CD4-positive, CD25-positive, alpha-beta regulatory T cell (primary cell): ENCODE data around the gene RHBDD2. TPM values are rescaled to one million over a fixed set of nuclear protein-coding genes. Genes with fewer than 3 reads are reported as not detected.
"Not testable (repeated sequence)": the region's sequence is repeated elsewhere in the genome, so short reads cannot be mapped to it uniquely, and the experiment has no call there.

Source experiments
- ATAC-seq, 2 donors: fragments of 150-1000 bp; cut with Tn5 transposase; one replicate each; pipeline ENCODE4 v1.10.0; 2021; ENCODE audit warnings: low read depth in 2 of 2, moderate number of reproducible peaks in 2 of 2, moderate library complexity in 1 of 2
- DNase-seq, 3 donors: peaks; one replicate each; pipeline versions ENCODE4 v3.0.0 to v3.0.0-alpha.2; 2012 to 2022; ENCODE audit warnings: mixed read lengths in 1 of 3
- H3K27ac ChIP-seq: one replicate; pipeline ENCODE4 v1.7.0; 2013; ENCODE audit warnings: mild to moderate bottlenecking, low read length; ENCODE audit not compliant: insufficient read depth, poor library complexity, severe bottlenecking
- H3K27me3 ChIP-seq: one replicate; pipeline ENCODE4 v1.7.0; 2013; ENCODE audit warnings: low read length; ENCODE audit not compliant: control insufficient read depth, insufficient read depth
- H3K36me3 ChIP-seq: one replicate; pipeline ENCODE4 v1.7.0; 2013; ENCODE audit warnings: mild to moderate bottlenecking, low read length, moderate library complexity; ENCODE audit not compliant: control insufficient read depth, insufficient read depth
- H3K4me1 ChIP-seq: 2 replicates; pipeline ENCODE4 v1.7.0; 2013; ENCODE audit warnings: mild to moderate bottlenecking, low read length; ENCODE audit not compliant: insufficient read depth, control insufficient read depth, poor library complexity, severe bottlenecking
- H3K4me3 ChIP-seq: one replicate; pipeline ENCODE4 v1.7.0; 2013; ENCODE audit warnings: low read depth, mild to moderate bottlenecking, low read length, moderate library complexity
- H3K9me3 ChIP-seq, 2 experiments: 1 replicate in 1 of 2; 2 replicates in 1 of 2; pipeline ENCODE4 v1.7.0; 2013; ENCODE audit warnings: low read length in 2 of 2, mild to moderate bottlenecking in 1 of 2, moderate library complexity in 1 of 2; ENCODE audit not compliant: control insufficient read depth in 2 of 2
- H3K27ac Mint-ChIP-seq, 3 donors: one replicate each; pipeline ENCODE4 v1.8.0; 2020 to 2022; ENCODE audit warnings: mild to moderate bottlenecking in 3 of 3, mixed read lengths in 3 of 3, moderate library complexity in 2 of 3
- H3K27me3 Mint-ChIP-seq: one replicate; pipeline ENCODE4 v1.8.0; 2022; ENCODE audit warnings: mild to moderate bottlenecking, mixed read lengths
- H3K36me3 Mint-ChIP-seq: one replicate; pipeline ENCODE4 v1.8.0; 2020; ENCODE audit warnings: mixed read lengths
- H3K4me1 Mint-ChIP-seq, 4 donors: one replicate each; pipeline ENCODE4 v1.8.0; 2020 to 2022; ENCODE audit warnings: mixed read lengths in 4 of 4, mild to moderate bottlenecking in 1 of 4
- H3K4me3 Mint-ChIP-seq, 4 donors: one replicate each; pipeline ENCODE4 v1.8.0; 2020 to 2022; ENCODE audit warnings: mild to moderate bottlenecking in 4 of 4, mixed read lengths in 4 of 4, moderate library complexity in 3 of 4
- H3K9me3 Mint-ChIP-seq, 7 donors: one replicate each; pipeline ENCODE4 v1.8.0; 2020 to 2022; ENCODE audit warnings: mixed read lengths in 7 of 7, mild to moderate bottlenecking in 3 of 7, moderate library complexity in 2 of 7
- polyA plus RNA-seq, 4 donors: library from polyadenylated mRNA; unstranded; fragments of 300-500 nt; fragmentation: Illumina TruSeq; gene quantifications; one replicate each; pipeline ENCODE4 v1.2.3, GENCODE V29; 2021
- total RNA-seq: library from RNA; stranded (reverse); gene quantifications from one replicate; pipeline ENCODE4 v1.2.3, GENCODE V29; 2022

Gene RHBDD2
- total RNA-seq (194 TPM), polyA plus RNA-seq (100 to 1,000 TPM; 118 to 146 (median 121) TPM)

DNA sequence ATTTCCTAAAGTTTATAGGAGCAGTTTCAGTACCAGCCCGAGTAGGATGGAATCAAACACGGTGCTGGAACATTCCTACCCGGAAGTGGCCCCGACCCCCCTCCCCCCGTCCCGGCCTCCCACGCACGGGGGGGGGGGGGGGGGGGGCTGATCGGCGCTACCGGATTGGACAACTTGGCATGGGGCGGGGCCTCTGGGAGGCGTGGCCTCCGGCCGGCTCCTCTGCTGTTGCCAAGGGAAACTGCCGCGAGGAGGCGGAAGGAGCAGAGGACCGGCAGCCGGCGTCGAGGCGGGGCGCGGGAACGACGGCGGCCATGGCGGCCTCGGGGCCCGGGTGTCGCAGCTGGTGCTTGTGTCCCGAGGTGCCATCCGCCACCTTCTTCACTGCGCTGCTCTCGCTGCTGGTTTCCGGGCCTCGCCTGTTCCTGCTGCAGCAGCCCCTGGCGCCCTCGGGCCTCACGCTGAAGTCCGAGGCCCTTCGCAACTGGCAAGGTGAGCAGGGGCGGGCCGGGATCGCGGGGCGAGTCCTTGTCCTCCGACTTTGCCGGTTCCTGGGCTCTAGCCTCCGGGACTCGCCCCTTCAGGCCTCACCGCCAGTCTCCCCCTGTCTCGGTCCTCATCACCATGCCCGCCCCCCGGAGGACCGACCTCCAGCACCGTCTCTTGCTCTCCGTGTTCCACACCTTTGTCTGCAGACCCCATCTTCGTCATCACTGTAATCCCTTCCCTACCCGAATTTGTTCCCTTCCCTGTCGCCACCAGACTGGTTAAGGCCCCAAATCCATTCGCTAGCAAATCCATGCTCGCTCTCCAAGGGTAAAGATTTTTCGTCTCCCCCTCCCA lies at the start of gene RHBDD2:
Gene RHBDD2, plus strand, starts transcription at position 266 of the 843 bp plus-strand sequence. Its CDS starts 49 bp downstream, at position 315.
- Histone ChIP-seq H3K4me3 (peak within 1 kb of the TSS; percentile 100), H3K4me1 (peaks cover 32% of the 10 kb centered on the region), H3K27me3 (no peaks in the 10 kb centered on the region), H3K9me3 (no peaks in the 10 kb centered on the region), H3K36me3 (peaks cover 31% of the 10 kb centered on the region), H3K27ac (peak within 1 kb of the TSS; percentile 95)
- peaks cover 10% of the 10 kb centered on the region for H3K27me3 Mint-ChIP-seq
- H3K9me3 Mint-ChIP-seq = peaks cover 0 to 4% (median 0%) of the 10 kb centered on the region in 7 donors
- H3K36me3 Mint-ChIP-seq = peaks cover 21% of the 10 kb centered on the region
- peaks cover 6 to 50% (median 29%) of the 10 kb centered on the region in 4 donors for H3K4me1 Mint-ChIP-seq
- DNase-seq (peak; percentile 93 to 96 (median 95)), ATAC-seq (peak; percentile 93 to 95)
- peak within 1 kb of the TSS; percentile 98 to 99 (median 99) for H3K27ac Mint-ChIP-seq
- H3K4me3 Mint-ChIP-seq = peak within 1 kb of the TSS; percentile 91 to 98 (median 98)

DNA sequence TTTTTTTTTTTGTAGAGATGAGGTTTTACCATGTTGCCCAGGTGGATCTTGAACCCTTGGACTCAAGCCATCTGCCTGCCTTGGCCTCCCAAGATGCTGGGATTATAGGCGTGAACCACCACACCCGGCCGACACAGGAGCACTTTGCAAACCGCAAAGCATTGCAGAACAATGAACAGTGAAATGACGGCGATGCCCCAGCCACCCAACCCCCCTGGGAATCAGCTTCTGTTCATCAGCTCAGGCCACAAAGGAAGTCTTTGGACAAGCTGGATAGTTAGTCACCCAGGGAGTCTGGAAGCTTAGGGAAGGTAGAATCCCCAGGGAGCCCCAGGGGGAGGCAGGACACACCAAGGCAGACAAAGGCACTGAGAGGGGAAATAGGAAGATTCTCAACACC lies 49.2 kb upstream of the RHBDD2 start:
- not testable (repeated sequence) for H3K36me3 Mint-ChIP-seq, H3K9me3 Mint-ChIP-seq, H3K27me3 Mint-ChIP-seq, DNase-seq, H3K4me1 Mint-ChIP-seq, H3K9me3 ChIP-seq, H3K36me3 ChIP-seq, H3K4me1 ChIP-seq, H3K27ac ChIP-seq, H3K4me3 ChIP-seq, H3K27me3 ChIP-seq, H3K4me3 Mint-ChIP-seq, H3K27ac Mint-ChIP-seq, ATAC-seq

DNA sequence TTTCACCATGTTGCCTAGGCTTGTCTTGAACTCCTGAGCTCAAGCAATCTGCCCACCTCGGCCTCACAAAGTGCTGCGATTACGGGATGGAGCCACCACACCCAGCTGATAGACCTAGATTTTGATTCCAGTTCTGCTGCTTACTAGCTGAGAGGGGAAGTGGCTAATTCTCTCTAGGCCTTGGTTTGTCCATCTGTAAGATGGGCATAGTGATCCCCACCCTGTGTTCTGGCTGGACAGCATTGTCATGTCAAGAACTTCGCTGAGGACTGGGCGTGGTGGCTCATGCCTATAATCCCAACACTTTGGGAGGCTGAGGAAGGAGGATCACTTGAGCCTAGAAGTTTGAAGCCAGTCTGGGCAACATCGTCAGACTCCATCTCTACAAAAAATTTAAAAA lies 47.9 kb upstream of the RHBDD2 start:
- Mint-ChIP-seq H3K36me3 (no peaks in the 10 kb centered on the region), H3K9me3 (no peaks in the 10 kb centered on the region), H3K27ac (no peak overlapping the region), H3K27me3 (peaks cover 4% of the 10 kb centered on the region), H3K4me1 (no peaks in the 10 kb centered on the region), H3K4me3 (no peak overlapping the region)
- Histone ChIP-seq H3K9me3 (no peaks in the 10 kb centered on the region), H3K27me3 (no peaks in the 10 kb centered on the region), H3K36me3 (no peaks in the 10 kb centered on the region), H3K27ac (no peak overlapping the region), H3K4me3 (no peak overlapping the region), H3K4me1 (no peaks in the 10 kb centered on the region)
- no peak for DNase-seq
- no peak for ATAC-seq

DNA sequence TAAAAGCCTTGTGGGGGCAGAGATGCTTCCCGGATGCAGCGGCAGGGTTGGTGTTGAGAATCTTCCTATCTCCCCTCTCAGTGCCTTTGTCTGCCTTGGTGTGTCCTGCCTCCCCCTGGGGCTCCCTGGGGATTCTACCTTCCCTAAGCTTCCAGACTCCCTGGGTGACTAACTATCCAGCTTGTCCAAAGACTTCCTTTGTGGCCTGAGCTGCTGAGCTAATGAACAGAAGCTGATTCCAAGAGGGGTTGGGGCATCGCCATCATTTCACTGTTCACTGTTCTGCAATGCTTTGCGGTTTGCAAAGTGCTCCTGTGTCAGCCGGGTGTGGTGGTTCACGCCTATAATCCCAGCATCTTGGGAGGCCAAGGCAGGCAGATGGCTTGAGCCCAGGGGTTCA lies 45.2 kb upstream of the RHBDD2 start:
- H3K4me1 Mint-ChIP-seq, H3K27me3 Mint-ChIP-seq, H3K36me3 Mint-ChIP-seq, H3K27me3 ChIP-seq, H3K36me3 ChIP-seq, H3K4me1 ChIP-seq, H3K27ac ChIP-seq, DNase-seq, H3K4me3 Mint-ChIP-seq, H3K9me3 ChIP-seq, ATAC-seq, H3K4me3 ChIP-seq, H3K9me3 Mint-ChIP-seq: not testable (repeated sequence)
- peak overlapping the region in 1 of 3 donors; percentile 64 for H3K27ac Mint-ChIP-seq

DNA sequence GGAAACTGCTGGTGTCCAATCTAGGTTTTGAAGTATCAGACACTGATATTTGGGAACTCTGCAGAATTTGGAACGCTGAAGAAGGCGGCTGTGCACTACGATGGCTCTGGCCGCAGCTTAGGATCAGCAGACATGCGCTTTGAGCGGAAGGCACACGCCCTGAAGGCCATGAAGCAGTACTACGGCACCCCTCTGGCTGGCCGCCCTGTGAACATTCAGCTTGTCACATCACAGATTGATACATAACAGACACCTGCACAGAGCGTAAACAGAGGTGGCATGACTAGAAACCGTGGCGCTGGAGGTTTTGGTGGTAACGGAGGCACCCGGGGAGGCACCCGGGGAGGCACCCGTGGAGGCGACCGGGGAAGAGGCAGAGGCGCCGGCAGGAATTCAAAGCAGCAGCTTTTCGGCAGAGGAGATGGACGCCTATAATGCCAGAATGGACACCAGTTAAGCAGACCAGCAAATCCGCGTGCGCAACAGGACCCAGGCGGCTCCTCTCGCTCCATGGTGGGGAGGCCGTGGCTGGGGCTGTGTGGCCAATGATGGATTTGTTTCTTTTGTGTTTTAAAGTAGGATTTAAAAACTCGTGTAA lies 43.0 kb upstream of the RHBDD2 start:
- no peak overlapping the region for H3K4me3 ChIP-seq
- ATAC-seq (no peak), DNase-seq (no peak)
- Mint-ChIP-seq H3K27me3 (peaks cover 8% of the 10 kb centered on the region), H3K27ac (no peak overlapping the region), H3K4me1 (no peaks in the 10 kb centered on the region), H3K4me3 (no peak overlapping the region), H3K36me3 (no peaks in the 10 kb centered on the region), H3K9me3 (no peaks in the 10 kb centered on the region)
- H3K36me3 ChIP-seq = no peaks in the 10 kb centered on the region
- no peaks in the 10 kb centered on the region for H3K9me3 ChIP-seq
- H3K27me3 ChIP-seq = no peaks in the 10 kb centered on the region
- H3K4me1 ChIP-seq = no peaks in the 10 kb centered on the region
- no peak overlapping the region for H3K27ac ChIP-seq

DNA sequence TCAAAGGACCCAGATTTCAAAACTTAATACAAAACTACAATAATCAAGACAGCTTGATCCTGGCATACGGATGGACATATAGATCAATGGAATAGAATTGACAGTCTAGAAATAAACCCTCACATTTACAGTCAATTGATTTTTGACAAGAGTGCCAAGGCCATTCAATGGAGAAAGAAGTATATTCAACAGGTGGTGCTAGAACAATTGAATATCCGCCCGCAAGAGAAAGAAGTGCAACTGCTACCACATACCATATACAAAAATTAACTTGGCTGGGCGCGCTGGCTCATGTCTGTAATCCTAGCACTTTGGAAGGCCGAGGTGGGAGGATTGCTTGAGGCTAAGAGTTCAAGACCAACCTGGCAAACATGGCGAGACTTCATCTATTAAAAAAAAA lies 42.0 kb upstream of the RHBDD2 start:
- Histone ChIP-seq H3K4me3 (no peak overlapping the region), H3K36me3 (no peaks in the 10 kb centered on the region), H3K9me3 (no peaks in the 10 kb centered on the region), H3K27me3 (no peaks in the 10 kb centered on the region), H3K4me1 (no peaks in the 10 kb centered on the region), H3K27ac (no peak overlapping the region)
- H3K27me3 Mint-ChIP-seq = peaks cover 8% of the 10 kb centered on the region
- H3K4me3 Mint-ChIP-seq = no peak overlapping the region
- H3K27ac Mint-ChIP-seq = no peak overlapping the region
- H3K36me3 Mint-ChIP-seq = no peaks in the 10 kb centered on the region
- DNase-seq = no peak
- H3K4me1 Mint-ChIP-seq = no peaks in the 10 kb centered on the region
- no peak for ATAC-seq
- no peaks in the 10 kb centered on the region for H3K9me3 Mint-ChIP-seq

DNA sequence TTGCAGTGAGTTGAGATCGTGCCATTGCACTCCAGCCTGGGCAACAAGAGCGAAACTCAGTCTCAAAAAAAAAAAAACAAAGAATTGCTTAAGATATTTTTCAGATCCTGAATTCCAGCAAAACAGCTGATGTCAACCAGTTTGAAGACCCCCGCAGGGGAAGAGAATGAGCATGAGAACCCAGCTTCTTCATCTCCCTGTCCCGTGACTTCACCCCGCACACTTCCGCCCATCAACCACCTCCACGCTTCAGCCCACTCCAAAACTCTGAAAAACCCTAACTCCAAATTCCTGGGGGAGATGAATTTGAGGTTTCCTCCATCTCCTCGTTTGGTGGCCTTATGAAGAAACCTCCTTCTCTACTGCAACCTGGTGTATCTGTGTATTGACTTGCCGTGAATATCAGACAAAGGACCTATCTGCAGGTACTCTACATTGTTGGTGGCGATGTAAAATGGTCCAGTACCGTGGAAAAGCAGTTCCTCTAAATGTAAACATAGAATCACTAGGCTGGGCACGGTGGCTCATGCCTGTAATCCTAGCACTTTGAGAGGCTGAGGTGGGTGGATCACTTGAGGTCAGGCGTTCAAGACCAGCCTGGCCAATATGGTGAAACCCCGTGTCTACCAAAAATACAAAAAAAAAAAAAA lies 40.4 kb upstream of the RHBDD2 start:
- H3K9me3 ChIP-seq, H3K27me3 Mint-ChIP-seq, H3K36me3 Mint-ChIP-seq, H3K4me3 ChIP-seq, ATAC-seq, H3K27me3 ChIP-seq, DNase-seq, H3K9me3 Mint-ChIP-seq, H3K36me3 ChIP-seq, H3K4me3 Mint-ChIP-seq, H3K4me1 Mint-ChIP-seq, H3K27ac ChIP-seq, H3K4me1 ChIP-seq: not testable (repeated sequence)
- peak overlapping the region in 2 of 3 donors; percentile 14 to 60 for H3K27ac Mint-ChIP-seq
